T-helper 2 cell treated with Interferon-gamma antibody and Interleukin-4, amounts not matched to agents 5 μg/mL and 100 μg/mL, for 36 hours (primary cell): ENCODE data around the gene MOB3B.

ENCODE experiments used
- DNase-seq: peaks from one replicate; pipeline ENCODE4 v3.0.0; 2021; ENCODE audit warnings: low spot score
- H3K27ac Mint-ChIP-seq: one replicate; pipeline ENCODE4 v1.8.0; 2021; ENCODE audit warnings: mild to moderate bottlenecking, mixed read lengths
- H3K27me3 Mint-ChIP-seq: one replicate; pipeline ENCODE4 v1.8.0; 2021; ENCODE audit warnings: low read depth, mixed read lengths
- H3K36me3 Mint-ChIP-seq: one replicate; pipeline ENCODE4 v1.8.0; 2021; ENCODE audit warnings: low read depth, mixed read lengths
- H3K4me1 Mint-ChIP-seq: one replicate; pipeline ENCODE4 v1.8.0; 2021; ENCODE audit warnings: low read depth, mixed read lengths
- H3K4me3 Mint-ChIP-seq: one replicate; pipeline ENCODE4 v1.8.0; 2022; ENCODE audit warnings: mild to moderate bottlenecking, moderate library complexity, mixed read lengths
- H3K9me3 Mint-ChIP-seq: one replicate; pipeline ENCODE4 v1.8.0; 2021; ENCODE audit warnings: mixed read lengths

The MOB3B gene

GRCh38 chr9:27392451-27392850 lies 137.2 kb downstream of the MOB3B start:
- H3K27ac Mint-ChIP-seq: no peak overlapping the region
- no peaks in the 10 kb centered on the region for H3K9me3 Mint-ChIP-seq
- no peak for DNase-seq
- no peaks in the 10 kb centered on the region for H3K36me3 Mint-ChIP-seq
- peaks cover 9% of the 10 kb centered on the region for H3K27me3 Mint-ChIP-seq
- no peak overlapping the region for H3K4me3 Mint-ChIP-seq
- no peaks in the 10 kb centered on the region for H3K4me1 Mint-ChIP-seq

DNA sequence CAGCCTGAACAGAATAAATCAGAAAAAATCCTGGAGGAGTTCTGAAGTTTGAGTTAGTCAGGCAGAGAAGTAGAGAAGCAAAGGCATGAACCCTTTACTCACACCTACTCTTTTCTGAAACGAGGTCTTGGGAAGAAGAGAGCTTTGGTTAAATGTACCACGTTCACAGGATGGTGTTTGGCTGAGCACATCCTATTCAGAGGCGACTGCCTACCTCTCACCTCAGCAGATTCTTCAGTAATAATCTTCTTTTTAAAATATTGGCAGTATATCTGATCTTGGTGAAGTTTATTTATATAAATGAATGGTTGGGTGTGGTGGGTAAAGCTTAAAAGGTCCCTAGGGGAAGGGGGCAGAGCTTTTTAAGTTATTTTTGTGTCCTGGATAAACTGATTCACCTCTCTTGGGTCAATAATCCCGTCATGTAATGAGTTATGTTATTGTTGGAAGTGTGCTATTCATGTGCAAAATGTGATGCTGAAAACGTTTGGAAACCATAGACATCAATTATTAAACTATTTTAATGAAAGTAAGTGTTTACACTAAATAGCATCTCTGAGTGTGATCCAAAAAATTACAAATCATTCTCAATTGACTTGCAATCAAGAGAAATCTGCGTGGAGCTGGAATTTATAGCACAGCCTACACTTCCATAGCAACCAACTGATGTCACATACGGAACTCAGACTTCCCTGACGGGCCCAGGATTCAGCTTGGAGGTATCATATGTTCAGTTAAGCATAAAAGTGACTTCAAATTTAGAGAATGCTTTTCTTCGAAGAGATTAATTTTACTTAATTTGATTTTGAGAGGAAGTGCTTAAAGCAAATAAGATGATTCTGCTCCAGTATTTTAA lies 138.3 kb downstream of the MOB3B start:
- H3K27me3 Mint-ChIP-seq: peaks cover 12% of the 10 kb centered on the region
- no peak overlapping the region for H3K27ac Mint-ChIP-seq

GRCh38 chr9:27388150-27388549 lies 141.5 kb downstream of the MOB3B start:
- Mint-ChIP-seq H3K27me3 (peaks cover 7% of the 10 kb centered on the region), H3K4me1 (no peaks in the 10 kb centered on the region), H3K9me3 (no peaks in the 10 kb centered on the region), H3K4me3 (no peak overlapping the region), H3K27ac (no peak overlapping the region), H3K36me3 (no peaks in the 10 kb centered on the region)
- no peak for DNase-seq

More for the DNA sequence above, 138.3 kb downstream of the MOB3B start:
- Mint-ChIP-seq H3K9me3 (no peaks in the 10 kb centered on the region), H3K4me3 (no peak overlapping the region), H3K4me1 (no peaks in the 10 kb centered on the region), H3K36me3 (no peaks in the 10 kb centered on the region)
- DNase-seq: no peak

DNA sequence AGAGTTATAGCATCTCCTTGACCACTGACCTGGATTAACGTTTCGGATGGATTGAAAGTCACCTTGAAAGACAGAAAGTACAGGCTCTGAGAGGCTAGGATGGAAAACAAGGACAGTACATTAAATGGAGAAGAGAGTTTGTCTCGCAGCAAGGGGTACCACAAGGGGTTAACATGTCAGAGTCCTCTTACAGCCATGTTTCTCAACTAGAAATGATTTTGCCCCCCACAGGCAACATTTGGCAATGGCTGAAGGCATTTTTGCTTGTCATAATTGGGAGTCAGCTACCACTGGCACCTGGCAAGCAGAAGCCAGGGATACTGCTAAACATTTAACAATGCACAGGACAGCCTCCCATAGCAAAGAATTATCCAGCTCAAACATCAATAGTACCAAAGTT lies 141.9 kb downstream of the MOB3B start:
- Mint-ChIP-seq H3K27ac (no peak overlapping the region), H3K36me3 (no peaks in the 10 kb centered on the region), H3K9me3 (no peaks in the 10 kb centered on the region), H3K4me3 (no peak overlapping the region), H3K4me1 (no peaks in the 10 kb centered on the region), H3K27me3 (peaks cover 4% of the 10 kb centered on the region)
- DNase-seq: no peak

- H3K27me3 Mint-ChIP-seq: peaks cover 2% of the 10 kb centered on the region
- DNase-seq: no peak
- no peak overlapping the region for H3K4me3 Mint-ChIP-seq
- H3K27ac Mint-ChIP-seq: no peak overlapping the region
- H3K36me3 Mint-ChIP-seq: no peaks in the 10 kb centered on the region
- no peaks in the 10 kb centered on the region for H3K9me3 Mint-ChIP-seq
- H3K4me1 Mint-ChIP-seq: no peaks in the 10 kb centered on the region
Measured at GRCh38 chr9:27386571-27387091, 143.0 kb downstream of the MOB3B start.

DNA sequence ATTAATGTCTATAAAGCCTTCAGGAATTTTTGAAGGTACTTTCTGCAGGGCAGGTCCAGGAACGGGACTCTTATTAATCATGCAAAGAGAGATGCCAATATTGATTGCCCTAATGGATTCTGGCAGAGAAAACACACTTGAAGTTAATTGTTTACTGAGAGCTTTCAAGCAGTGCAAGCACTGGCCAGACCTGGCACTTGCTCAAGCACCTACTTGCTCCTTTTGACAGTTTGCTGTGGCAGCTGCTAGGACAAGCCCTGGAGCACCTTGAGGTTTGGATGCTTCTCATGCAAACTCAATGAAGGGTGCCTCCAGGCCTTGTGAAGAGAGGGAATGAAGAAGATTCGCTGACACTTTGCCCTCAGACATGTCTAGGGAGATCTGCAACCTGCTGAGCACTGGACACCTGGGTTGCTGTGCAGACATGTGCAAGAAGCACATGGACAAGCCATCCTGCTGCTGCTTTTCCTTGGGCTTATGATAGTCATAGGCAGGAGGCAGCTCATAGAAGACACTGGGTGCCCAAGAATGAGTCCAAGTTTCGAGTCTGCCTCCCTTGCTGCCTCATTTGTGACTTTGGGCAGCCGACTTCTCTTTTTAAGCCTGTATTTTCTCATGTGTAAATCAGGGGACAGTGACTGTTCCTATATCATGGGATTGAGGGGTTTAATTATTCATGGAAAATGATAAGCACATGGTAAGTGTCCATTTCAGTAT lies 143.8 kb downstream of the MOB3B start:
- no peak overlapping the region for H3K27ac Mint-ChIP-seq
- H3K4me1 Mint-ChIP-seq: no peaks in the 10 kb centered on the region

GRCh38 chr9:27384262-27385014 lies 145.2 kb downstream of the MOB3B start:
- no peak overlapping the region for H3K4me3 Mint-ChIP-seq
- DNase-seq: no peak
- peaks cover 4% of the 10 kb centered on the region for H3K4me1 Mint-ChIP-seq

More for the DNA sequence above, 143.8 kb downstream of the MOB3B start:
- DNase-seq: no peak
- Mint-ChIP-seq H3K36me3 (no peaks in the 10 kb centered on the region), H3K9me3 (no peaks in the 10 kb centered on the region), H3K27me3 (peaks cover 2% of the 10 kb centered on the region), H3K4me3 (no peak overlapping the region)

DNA sequence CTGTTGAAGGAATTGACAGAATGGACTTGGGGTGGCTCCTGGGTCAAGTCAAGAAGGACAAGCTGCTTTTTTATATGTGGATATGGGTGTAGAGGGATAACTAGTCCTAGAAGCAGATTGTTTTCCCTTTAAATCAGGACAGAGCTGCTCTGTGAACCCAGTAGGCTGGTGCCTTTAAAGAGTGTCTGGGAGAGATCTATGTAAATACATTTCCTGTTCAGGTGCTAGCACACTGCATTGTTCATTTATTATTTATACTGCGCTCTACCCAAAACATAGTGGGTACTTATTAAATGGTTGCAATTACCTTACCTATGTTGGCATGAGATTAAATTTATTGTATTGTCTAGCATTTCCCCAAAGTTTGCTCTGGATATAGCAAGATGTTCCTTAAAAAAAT lies 146.1 kb downstream of the MOB3B start:
- Mint-ChIP-seq H3K9me3 (no peaks in the 10 kb centered on the region), H3K4me1 (peaks cover 13% of the 10 kb centered on the region), H3K27ac (no peak overlapping the region), H3K27me3 (peaks cover 2% of the 10 kb centered on the region), H3K4me3 (no peak overlapping the region), H3K36me3 (no peaks in the 10 kb centered on the region)
- DNase-seq: no peak

More at GRCh38 chr9:27384262-27385014, 145.2 kb downstream of the MOB3B start:
- no peaks in the 10 kb centered on the region for H3K9me3 Mint-ChIP-seq
- H3K27me3 Mint-ChIP-seq: peaks cover 2% of the 10 kb centered on the region
- no peak overlapping the region for H3K27ac Mint-ChIP-seq
- H3K36me3 Mint-ChIP-seq: no peaks in the 10 kb centered on the region

DNA sequence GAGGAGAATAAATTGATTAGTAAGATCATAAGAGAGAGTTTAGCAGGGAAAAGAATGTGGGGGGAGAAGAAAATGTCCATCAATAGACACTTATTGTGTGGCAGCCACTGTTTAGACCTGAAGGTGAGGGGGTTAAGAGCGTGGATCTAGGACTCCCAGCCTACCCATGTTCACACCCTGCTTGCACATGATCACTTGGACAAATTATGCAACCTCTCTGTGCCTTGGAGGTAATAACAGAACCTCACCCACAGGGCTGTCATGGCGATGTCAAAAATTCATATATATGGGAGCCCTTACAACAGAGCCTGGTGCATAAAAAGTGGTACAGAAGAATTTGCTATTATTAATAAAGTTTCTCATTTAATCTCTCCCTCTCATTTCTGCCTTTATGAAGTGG lies 146.6 kb downstream of the MOB3B start:
- Mint-ChIP-seq H3K9me3 (no peaks in the 10 kb centered on the region), H3K27ac (no peak overlapping the region), H3K36me3 (no peaks in the 10 kb centered on the region), H3K4me1 (peaks cover 16% of the 10 kb centered on the region), H3K27me3 (peaks cover 2% of the 10 kb centered on the region), H3K4me3 (no peak overlapping the region)
- DNase-seq: no peak

GRCh38 chr9:27382308-27382707 lies 147.3 kb downstream of the MOB3B start:
- Mint-ChIP-seq H3K27ac (no peak overlapping the region), H3K4me3 (no peak overlapping the region), H3K9me3 (no peaks in the 10 kb centered on the region), H3K27me3 (peaks cover 2% of the 10 kb centered on the region), H3K36me3 (no peaks in the 10 kb centered on the region), H3K4me1 (peaks cover 20% of the 10 kb centered on the region)
- no peak for DNase-seq

DNA sequence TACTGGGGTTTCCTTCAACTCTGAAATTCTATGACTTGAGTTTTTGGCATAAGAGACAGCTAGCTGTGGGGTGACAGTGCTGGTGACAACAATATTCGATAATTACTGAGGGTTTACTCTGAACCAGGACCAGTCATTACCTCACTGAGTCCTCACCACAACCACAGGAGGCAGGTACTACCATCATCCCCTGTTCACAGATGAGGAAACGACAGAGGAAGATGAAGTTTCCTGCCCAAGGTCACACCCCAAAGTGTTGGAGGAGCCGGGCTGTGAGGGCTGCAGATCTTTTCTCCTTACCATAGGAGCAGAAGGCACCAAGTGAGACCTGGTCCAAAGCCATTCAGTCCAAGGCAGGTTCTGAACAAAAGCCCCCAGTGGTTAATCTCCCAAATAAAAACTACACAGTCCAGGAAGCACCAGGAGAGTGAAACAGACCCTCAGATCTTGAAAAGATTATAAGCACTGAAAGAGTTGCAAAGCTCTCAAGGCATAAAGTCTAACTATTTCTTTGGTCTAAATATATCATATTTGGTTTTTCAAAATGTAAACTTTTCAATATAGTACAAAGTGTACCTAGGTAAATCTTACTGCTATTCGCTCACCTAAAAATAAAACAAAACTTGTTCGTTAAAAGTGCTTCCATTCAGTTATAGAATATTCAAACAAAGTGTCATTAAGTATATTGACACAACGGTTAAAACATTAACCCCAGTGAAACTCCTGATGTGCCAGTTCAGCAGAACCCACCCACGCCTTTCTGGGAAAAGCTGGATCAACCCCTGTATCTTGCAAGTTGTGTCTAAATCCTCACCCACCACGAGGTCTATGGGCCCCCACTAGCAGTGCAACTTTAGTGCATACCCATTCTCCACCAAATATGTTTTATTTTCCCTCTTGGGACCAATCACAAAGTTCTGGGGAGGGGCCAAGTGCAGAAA lies 150.0 kb downstream of the MOB3B start:
- Mint-ChIP-seq H3K9me3 (no peaks in the 10 kb centered on the region), H3K27ac (peak overlapping the region; percentile 72), H3K4me3 (peak overlapping the region; percentile 73), H3K4me1 (peaks cover 20% of the 10 kb centered on the region), H3K27me3 (peaks cover 4% of the 10 kb centered on the region), H3K36me3 (no peaks in the 10 kb centered on the region)
- peak; percentile 31 for DNase-seq

DNA sequence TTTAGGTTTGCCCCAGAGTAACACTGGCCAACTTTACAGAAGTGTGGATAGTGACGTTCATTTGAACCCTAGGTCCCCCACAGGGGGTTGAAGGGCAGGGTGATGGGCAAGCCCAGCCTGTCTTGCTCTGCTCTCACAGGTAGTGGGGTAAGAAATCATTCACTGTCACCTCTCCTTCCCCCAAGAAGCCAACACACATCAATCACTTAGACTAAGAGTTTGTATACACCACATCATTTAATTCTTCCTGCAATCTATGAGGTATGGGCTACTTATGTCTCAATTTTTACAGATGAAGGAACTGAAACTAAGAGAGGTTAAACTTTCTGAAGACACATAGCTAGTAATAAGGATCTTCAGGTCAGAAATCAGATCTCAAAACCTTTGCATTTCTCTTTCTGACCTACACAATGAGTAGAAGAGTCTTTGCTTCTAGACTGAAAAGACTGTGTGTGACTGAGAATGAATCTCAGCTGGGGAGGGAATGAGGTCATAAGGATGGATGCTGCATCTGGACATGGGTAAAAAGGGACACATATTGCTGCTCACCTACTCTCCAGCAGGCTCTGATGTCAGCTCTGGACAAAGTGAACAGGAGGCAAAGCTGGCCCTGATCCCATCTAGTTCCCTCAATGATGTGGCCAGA lies 151.7 kb downstream of the MOB3B start:
- H3K4me3 Mint-ChIP-seq: no peak overlapping the region

More for the DNA sequence above, 151.7 kb downstream of the MOB3B start:
- no peaks in the 10 kb centered on the region for H3K9me3 Mint-ChIP-seq
- peaks cover 4% of the 10 kb centered on the region for H3K27me3 Mint-ChIP-seq
- no peak for DNase-seq
- no peaks in the 10 kb centered on the region for H3K36me3 Mint-ChIP-seq
- peaks cover 20% of the 10 kb centered on the region for H3K4me1 Mint-ChIP-seq
- no peak overlapping the region for H3K27ac Mint-ChIP-seq
